NCI-H69 (cell line): Measurements from ENCODE around the gene ATP6V1G1.
"Not testable (repeated sequence)": the region's sequence is repeated elsewhere in the genome, so short reads cannot be mapped to it uniquely, and the experiment has no call there.

ENCODE experiments used
- DNase-seq: peaks from one replicate; lab custom pipeline; 2025; lab: John Stamatoyannopoulos, UW

The ATP6V1G1 gene

GRCh38 chr9:114587345-114588202 lies at the start of gene ATP6V1G1:
ATP6V1G1 (plus strand) TSS chr9:114587769; CDS start chr9:114587839, 70 bp downstream.
- DNase-seq: peak; percentile 99

- DNase-seq: peak; percentile 78
Measured at GRCh38 chr9:114538241-114538640, 49.3 kb upstream of the ATP6V1G1 start.

GRCh38 chr9:114539701-114540380 lies 47.7 kb upstream of the ATP6V1G1 start:
- no peak for DNase-seq

- no peak for DNase-seq
Measured at GRCh38 chr9:114545055-114545454, 42.5 kb upstream of the ATP6V1G1 start.

- no peak for DNase-seq
Measured at GRCh38 chr9:114546851-114547250, 40.7 kb upstream of the ATP6V1G1 start.

- DNase-seq: no peak
Measured at GRCh38 chr9:114549697-114550330, 37.8 kb upstream of the ATP6V1G1 start.

- peak; percentile 95 for DNase-seq
Measured at GRCh38 chr9:114551750-114552685, 35.6 kb upstream of the ATP6V1G1 start.

- DNase-seq: no peak
Measured at GRCh38 chr9:114552706-114553105, 34.9 kb upstream of the ATP6V1G1 start.

- DNase-seq: no peak
Measured at GRCh38 chr9:114553202-114553601, 34.4 kb upstream of the ATP6V1G1 start.

- no peak for DNase-seq
Measured at GRCh38 chr9:114555696-114556095, 31.9 kb upstream of the ATP6V1G1 start.

- no peak for DNase-seq
Measured at GRCh38 chr9:114558027-114558675, 29.4 kb upstream of the ATP6V1G1 start.

- DNase-seq: peak; percentile 39
Measured at GRCh38 chr9:114559830-114560513, 27.6 kb upstream of the ATP6V1G1 start.

- DNase-seq: no peak
Measured at GRCh38 chr9:114560956-114561355, 26.6 kb upstream of the ATP6V1G1 start.

- no peak for DNase-seq
Measured at GRCh38 chr9:114561771-114562170, 25.8 kb upstream of the ATP6V1G1 start.

- DNase-seq: no peak
Measured at GRCh38 chr9:114565204-114565603, 22.4 kb upstream of the ATP6V1G1 start.

GRCh38 chr9:114570742-114571141 lies 16.8 kb upstream of the ATP6V1G1 start:
- no peak for DNase-seq

- no peak for DNase-seq
Measured at GRCh38 chr9:114571391-114571790, 16.2 kb upstream of the ATP6V1G1 start.

GRCh38 chr9:114572199-114572598 lies 15.4 kb upstream of the ATP6V1G1 start:
- DNase-seq: no peak

GRCh38 chr9:114574438-114574837 lies 13.1 kb upstream of the ATP6V1G1 start:
- no peak for DNase-seq

- not testable (repeated sequence) for DNase-seq
Measured at GRCh38 chr9:114576779-114577178, 10.8 kb upstream of the ATP6V1G1 start.
